ENCODE data around the gene SLC41A1. TPM values are rescaled to one million over a fixed set of nuclear protein-coding genes. Genes with fewer than 3 reads are reported as not detected.

SLC41A1 gene
- total and polyA plus RNA-seq, 9 of the 15 experiments (the other 6 are each of a cell fraction or from before 2014, with no cell fraction given), result 4.1 to 29.3 (median 11.4) TPM

- TF ChIP-seq ZNF277 (CRISPR knock-in tag; IDR thresholded peaks at IDR 0.05; ENCODE audit: borderline replicate concordance) (no peak), BDP1 (IDR thresholded peaks at IDR 0.05; ENCODE audit: insufficient read depth, insufficient read length) (no peak), GTF2F1 (IDR thresholded peaks at IDR 0.05; ENCODE audit: low read depth, low read length) (no peak), POLR2G (IDR thresholded peaks at IDR 0.05; ENCODE audit: low read depth, low read length) (peak; percentile 70), NONO (IDR thresholded peaks at IDR 0.05; ENCODE audit: low read depth in 2 of 2, low read length in 1 of 2) (no peak; a peak in 1 of 4 replicates), HDAC2 (IDR thresholded peaks at IDR 0.05) (peak; percentile 49; the same call in 1 of the 2 replicates), EZH2 (IDR thresholded peaks at IDR 0.05; ENCODE audit: borderline replicate concordance, low read depth, low read length) (no peak), ARID2 (IDR thresholded peaks at IDR 0.05) (peak; percentile 46; the same call in 1 of the 2 replicates), MAFF (IDR thresholded peaks at IDR 0.05; ENCODE audit: low read length) (0 out of 2 replicates have a peak, but pooled peaks have one; percentile 1), CREB5 (CRISPR knock-in tag; IDR thresholded peaks at IDR 0.05) (no peak), NBN (IDR thresholded peaks at IDR 0.05; ENCODE audit: low read depth) (no peak; the same call in 1 of the 2 replicates), BRD4 (IDR thresholded peaks at IDR 0.05) (no peak), ZBTB49 (CRISPR knock-in tag; IDR thresholded peaks at IDR 0.05; ENCODE audit: borderline replicate concordance) (no peak), L3MBTL2 (IDR thresholded peaks at IDR 0.05) (peak; percentile 94), CEBPB (tag; IDR thresholded peaks at IDR 0.05) (no peak), ZNF75A (CRISPR knock-in tag; IDR thresholded peaks at IDR 0.05) (no peak), ESRRB (CRISPR knock-in tag; IDR thresholded peaks at IDR 0.05; ENCODE audit: borderline replicate concordance) (no peak), KDM4B (IDR thresholded peaks at IDR 0.05; ENCODE audit: borderline replicate concordance in 2 of 2, low read depth in 1 of 2) (peak in 1 of 2 experiments; percentile 67; a peak in 1 of 4 replicates), CTCFL (IDR thresholded peaks at IDR 0.05; ENCODE audit: borderline replicate concordance, insufficient read depth, low read depth, low read length, poor library complexity, severe bottlenecking) (no peak), CBFA2T2 (conservative IDR thresholded peaks at IDR 0.05) (peak; percentile 66), MYBL2 (IDR thresholded peaks at IDR 0.05; ENCODE audit: low read depth) (no peak), MYBL2 (CRISPR knock-in tag; IDR thresholded peaks at IDR 0.05; ENCODE audit: borderline replicate concordance) (no peak)
Observed at GRCh38 chr1:205775015-205775716, 37.8 kb downstream of the SLC41A1 start, which contains the start of gene RAB29 (continued).

Data from K562 (cell line).